HEK293T (cell line): Measurements from ENCODE around the gene TTC12.

Source experiments
- ARNT ChIP-seq: fragments of 450-650 bp; IDR thresholded peaks from 2 replicates; pipeline ENCODE4 v1.6.1; 2017; ENCODE audit warnings: mild to moderate bottlenecking
- BHLHE40 ChIP-seq: fragments of 450-650 bp; IDR thresholded peaks from 2 replicates; pipeline ENCODE4 v1.6.1; 2016; ENCODE audit warnings: mild to moderate bottlenecking, moderate library complexity, borderline replicate concordance
- ELF4 ChIP-seq: fragments of 450-650 bp; IDR thresholded peaks from 2 replicates; pipeline ENCODE4 v1.6.1; 2017; ENCODE audit warnings: antibody characterized with exemption
- FOXA1 ChIP-seq: fragments of 450-650 bp; IDR thresholded peaks from 2 replicates; pipeline ENCODE4 v1.6.1; 2016; ENCODE audit warnings: mild to moderate bottlenecking
- FOXK2 ChIP-seq: fragments of 450-650 bp; IDR thresholded peaks from 2 replicates; pipeline ENCODE4 v1.6.1; 2016; ENCODE audit warnings: mild to moderate bottlenecking
- FOXM1 ChIP-seq: fragments of 450-650 bp; IDR thresholded peaks from 2 replicates; pipeline ENCODE4 v1.6.1; 2017; ENCODE audit warnings: mild to moderate bottlenecking, borderline replicate concordance
- HDGF ChIP-seq: fragments of 450-650 bp; IDR thresholded peaks from 2 replicates; pipeline ENCODE4 v1.6.1; 2017; ENCODE audit warnings: antibody characterized with exemption, borderline replicate concordance
- L3MBTL2 ChIP-seq: fragments of 450-650 bp; conservative IDR thresholded peaks from 2 replicates; pipeline ENCODE4 v1.6.1; 2016; ENCODE audit warnings: mild to moderate bottlenecking
- NFRKB ChIP-seq: fragments of 450-650 bp; IDR thresholded peaks from 2 replicates; pipeline ENCODE4 v1.6.1; 2016; ENCODE audit warnings: mild to moderate bottlenecking, moderate library complexity
- PKNOX1 ChIP-seq: fragments of 450-650 bp; IDR thresholded peaks from 2 replicates; pipeline ENCODE4 v1.6.1; 2016
- SP1 ChIP-seq: fragments of 450-650 bp; IDR thresholded peaks from 2 replicates; pipeline ENCODE4 v1.6.1; 2017
- SUZ12 ChIP-seq: fragments of 450-650 bp; IDR thresholded peaks from 2 replicates; pipeline ENCODE4 v1.6.1; 2016; ENCODE audit warnings: mild to moderate bottlenecking
- TARDBP ChIP-seq: fragments of 450-650 bp; IDR thresholded peaks from 2 replicates; pipeline ENCODE4 v1.6.1; 2016
- ZNF384 ChIP-seq: fragments of 450-650 bp; IDR thresholded peaks from 2 replicates; pipeline ENCODE4 v1.6.1; 2016

DNA sequence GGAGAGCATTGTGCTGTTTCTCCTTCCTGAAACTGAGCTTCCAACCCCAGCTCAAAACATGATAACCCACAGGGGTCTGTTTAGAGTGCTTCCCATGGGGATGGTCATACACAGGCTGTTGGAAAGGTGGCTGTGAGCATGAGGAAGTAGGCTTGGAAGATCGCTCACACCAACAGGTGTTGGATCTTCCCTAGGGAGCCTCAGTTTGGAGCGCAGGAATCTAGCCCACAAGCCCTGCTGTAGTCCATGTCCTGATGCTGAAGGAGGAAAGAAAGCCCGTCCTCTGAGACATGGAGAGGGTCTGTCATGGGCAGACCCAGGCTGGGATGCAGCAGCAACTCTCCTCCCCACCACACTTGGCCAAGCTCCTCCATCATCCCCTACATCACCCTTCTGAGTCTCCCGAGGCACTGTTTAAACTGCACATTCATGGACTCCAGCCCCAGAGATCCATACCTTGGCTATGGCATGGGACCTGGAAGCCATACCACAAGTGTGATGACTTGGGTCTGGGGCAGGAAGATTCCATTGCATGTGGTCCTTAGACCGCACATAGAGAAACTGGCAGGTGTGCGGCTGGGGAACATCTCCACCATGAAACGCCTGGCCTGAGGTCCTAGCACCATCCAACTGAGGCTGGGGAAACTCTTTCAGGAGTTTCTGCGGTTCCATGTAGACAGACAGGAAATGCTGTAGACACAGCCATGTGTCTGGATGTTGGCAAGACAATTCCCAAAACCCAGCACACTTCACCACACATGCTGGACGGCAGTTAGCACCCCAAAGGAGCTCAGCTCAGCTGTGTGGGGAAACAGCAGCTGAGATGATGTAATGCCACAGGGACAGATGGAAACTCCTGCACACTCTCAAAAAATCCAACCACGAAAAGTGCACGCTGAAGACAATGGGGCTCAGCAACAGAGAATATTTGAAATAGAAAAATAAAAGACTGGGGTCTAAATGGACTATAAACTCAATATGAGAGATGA, 27.6 kb upstream of the TTC12 start:
- TF ChIP-seq TARDBP (no peak), ELF4 (no peak), FOXM1 (no peak), SP1 (no peak), SUZ12 (no peak), ARNT (no peak), HDGF (no peak), BHLHE40 (no peak), FOXK2 (no peak), NFRKB (no peak), PKNOX1 (no peak), ZNF384 (no peak), FOXA1 (no peak), L3MBTL2 (no peak)
